ENCODE data around the gene DDR1. TPM values are rescaled to one million over a fixed set of nuclear protein-coding genes. Genes with fewer than 3 reads are reported as not detected.

The DDR1 gene
- total RNA-seq, 2 experiments from 2014 or later, result 6.5 to 6.6 TPM

GRCh38 chr6:30879684-30880427 is 4.5 kb upstream of the DDR1 start:
- ATAC-seq (ENCODE audit: poor library complexity) (no peak), DNase-seq (no peak)
- ChIA-PET POLR2A (interaction anchor here (1.2 kb wide), 1 partner anchor 51 kb away, joined by 3 read pairs; no protein-coding TSS in a partner anchor), CTCF (no interaction called here)
- Mint-ChIP-seq H3K4me1 (ENCODE audit: low read depth) (peaks cover 29% of the 10 kb centered on the region), H3K27ac (no peak overlapping the region), H3K4me3 (no peak overlapping the region), H3K9me3 (no peaks in the 10 kb centered on the region), H3K27me3 (no peaks in the 10 kb centered on the region), H3K36me3 (ENCODE audit: low read depth) (no peaks in the 10 kb centered on the region)
- TF ChIP-seq CTCF (IDR thresholded peaks at IDR 0.05), result no peak
- intact Hi-C loops (cut with DNase I, micrococcal nuclease), result loop anchor here in 1 of 2 experiments (10.0 kb wide), 1 partner anchor 425 kb away; no protein-coding TSS in a partner anchor
- Histone ChIP-seq H3K4me1 (ENCODE audit: insufficient read depth, low read length) (peaks cover 29% of the 10 kb centered on the region), H3K9me3 (ENCODE audit: control insufficient read depth in 1 of 2, insufficient read depth in 1 of 2, low read length in 2 of 2) (no peaks in the 10 kb centered on the region), H3K36me3 (ENCODE audit: insufficient read depth, low read length) (no peaks in the 10 kb centered on the region), H3K27ac (ENCODE audit: low read depth in 1 of 2, low read length in 2 of 2) (no peak overlapping the region), H3K27me3 (ENCODE audit: control insufficient read depth in 1 of 2, insufficient read depth in 2 of 2, low read length in 2 of 2) (no peaks in the 10 kb centered on the region), H3K4me3 (ENCODE audit: low read length) (no peak overlapping the region)

GRCh38 chr6:30880698-30881252 is 3.5 kb upstream of the DDR1 start:
- intact Hi-C loops (cut with DNase I, micrococcal nuclease), result loop anchor here in 1 of 2 experiments (10.0 kb wide), 1 partner anchor 426 kb away; no protein-coding TSS in a partner anchor

More at GRCh38 chr6:30880698-30881252, 3.5 kb upstream of the DDR1 start:
- Histone ChIP-seq H3K36me3 (ENCODE audit: insufficient read depth, low read length) (no peaks in the 10 kb centered on the region), H3K27ac (ENCODE audit: low read depth in 1 of 2, low read length in 2 of 2) (no peak overlapping the region), H3K4me1 (ENCODE audit: insufficient read depth, low read length) (peaks cover 38% of the 10 kb centered on the region), H3K27me3 (ENCODE audit: control insufficient read depth in 1 of 2, insufficient read depth in 2 of 2, low read length in 2 of 2) (no peaks in the 10 kb centered on the region), H3K4me3 (ENCODE audit: low read length) (no peak overlapping the region), H3K9me3 (ENCODE audit: control insufficient read depth in 1 of 2, insufficient read depth in 1 of 2, low read length in 2 of 2) (no peaks in the 10 kb centered on the region)
- no peaks in the 10 kb centered on the region for H3K27me3 Mint-ChIP-seq
- ATAC-seq (ENCODE audit: poor library complexity) (no peak), DNase-seq (no peak)
- H3K4me3 Mint-ChIP-seq, result no peak overlapping the region
- H3K9me3 Mint-ChIP-seq, result no peaks in the 10 kb centered on the region
- peaks cover 35% of the 10 kb centered on the region for H3K4me1 Mint-ChIP-seq (ENCODE audit: low read depth)
- TF ChIP-seq CTCF (IDR thresholded peaks at IDR 0.05), result no peak
- POLR2A ChIA-PET, result no interaction called here
- no peaks in the 10 kb centered on the region for H3K36me3 Mint-ChIP-seq (ENCODE audit: low read depth)
- no peak overlapping the region for H3K27ac Mint-ChIP-seq
- CTCF ChIA-PET, result interaction anchor here (1.4 kb wide), 1 partner anchor 144 kb away, joined by 4 read pairs; no protein-coding TSS in a partner anchor
